Measurements from ENCODE around the gene CLASP2. TPM values are rescaled to one million over a fixed set of nuclear protein-coding genes. Genes with fewer than 3 reads are reported as not detected.
A peak's percentile ranks its signal among the peaks of the same experiment; 100 is the strongest.
"Not testable (repeated sequence)": the region's sequence is repeated elsewhere in the genome, so short reads cannot be mapped to it uniquely, and the experiment has no call there.

CLASP2 gene
- total RNA-seq, 1 donor from 2014 or later, result 52.8 TPM

DNA sequence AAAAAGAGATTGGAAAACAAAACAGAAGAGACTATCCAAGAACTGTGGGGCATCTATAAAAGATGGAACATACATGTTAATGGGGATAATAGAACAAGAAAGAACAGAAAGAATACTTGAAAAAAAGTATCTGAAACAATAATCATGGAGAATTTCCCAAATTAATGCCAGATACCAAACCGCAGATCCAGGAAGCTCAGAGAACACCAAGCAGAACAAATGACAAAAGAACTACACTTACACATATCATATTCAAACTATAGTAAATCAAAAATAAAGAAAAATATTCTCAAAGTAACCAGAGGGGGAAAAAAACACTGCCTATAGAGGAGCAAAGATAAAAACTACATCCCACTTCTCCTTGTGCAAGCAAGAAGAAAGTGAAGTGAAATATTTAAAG lies 40.0 kb downstream of the CLASP2 start:
- Mint-ChIP-seq H3K27ac (ENCODE audit: unreplicated experiment) (no peak overlapping the region), H3K4me1 (ENCODE audit: low read depth) (peaks cover 9% of the 10 kb centered on the region), H3K36me3 (ENCODE audit: low read depth) (peaks cover 33% of the 10 kb centered on the region), H3K27me3 (ENCODE audit: low read depth) (no peaks in the 10 kb centered on the region), H3K4me3 (ENCODE audit: unreplicated experiment) (no peak overlapping the region), H3K9me3 (ENCODE audit: low read depth) (peaks cover 26% of the 10 kb centered on the region)
- DNase-seq (ENCODE audit: low spot score), result no peak
- no peak for TF ChIP-seq CTCF (IDR thresholded peaks at IDR 0.05)

DNA sequence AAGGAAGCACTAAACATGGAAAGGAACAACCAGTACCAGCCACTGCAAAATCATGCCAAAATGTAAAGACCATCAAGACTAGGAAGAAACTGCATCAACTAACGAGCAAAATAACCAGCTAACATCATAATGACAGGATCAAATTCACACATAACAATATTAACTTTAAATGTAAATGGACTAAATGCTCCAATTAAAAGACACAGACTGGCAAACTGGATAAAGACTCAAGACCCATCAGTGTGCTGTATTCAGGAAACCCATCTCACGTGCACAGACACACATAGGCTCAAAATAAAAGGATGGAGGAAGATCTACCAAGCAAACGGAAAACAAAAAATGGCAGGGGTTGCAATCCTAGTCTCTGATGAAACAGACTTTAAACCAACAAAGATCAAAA lies 44.6 kb downstream of the CLASP2 start:
- H3K9me3 Mint-ChIP-seq (ENCODE audit: low read depth), result peaks cover 19% of the 10 kb centered on the region
- H3K27me3 Mint-ChIP-seq (ENCODE audit: low read depth); DNase-seq (ENCODE audit: low spot score); H3K4me1 Mint-ChIP-seq (ENCODE audit: low read depth); H3K27ac Mint-ChIP-seq (ENCODE audit: unreplicated experiment); H3K4me3 Mint-ChIP-seq (ENCODE audit: unreplicated experiment): not testable (repeated sequence)
- peaks cover 24% of the 10 kb centered on the region for H3K36me3 Mint-ChIP-seq (ENCODE audit: low read depth)

DNA sequence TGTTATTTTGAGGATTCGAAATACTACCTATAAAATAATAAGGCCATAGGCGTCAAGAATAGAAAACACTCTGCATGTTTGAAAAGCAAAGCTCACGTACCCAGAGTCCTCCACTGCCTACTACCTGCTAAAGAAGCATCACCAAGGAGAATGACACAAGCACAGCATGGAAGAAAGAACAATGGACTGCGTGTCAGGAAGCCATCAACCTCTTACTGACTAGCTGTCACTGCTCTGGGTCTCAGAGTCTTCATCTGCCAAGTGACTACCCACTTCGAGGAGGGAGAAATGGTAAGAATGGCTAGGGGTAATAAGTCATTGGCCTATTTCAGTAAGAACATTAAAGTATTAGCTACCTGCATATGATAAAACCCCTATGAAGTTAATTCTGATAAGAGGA lies 49.4 kb downstream of the CLASP2 start:
- no peak for DNase-seq (ENCODE audit: low spot score)
- Mint-ChIP-seq H3K9me3 (ENCODE audit: low read depth) (peaks cover 6% of the 10 kb centered on the region), H3K4me3 (ENCODE audit: unreplicated experiment) (no peak overlapping the region), H3K27me3 (ENCODE audit: low read depth) (no peaks in the 10 kb centered on the region), H3K36me3 (ENCODE audit: low read depth) (peaks cover 11% of the 10 kb centered on the region), H3K27ac (ENCODE audit: unreplicated experiment) (no peak overlapping the region), H3K4me1 (ENCODE audit: low read depth) (peaks cover 10% of the 10 kb centered on the region)
- no peak for TF ChIP-seq CTCF (IDR thresholded peaks at IDR 0.05)

- Mint-ChIP-seq H3K27me3 (ENCODE audit: low read depth) (no peaks in the 10 kb centered on the region), H3K36me3 (ENCODE audit: low read depth) (peaks cover 1% of the 10 kb centered on the region), H3K4me1 (ENCODE audit: low read depth) (peaks cover 12% of the 10 kb centered on the region), H3K27ac (ENCODE audit: unreplicated experiment) (no peak overlapping the region), H3K4me3 (ENCODE audit: unreplicated experiment) (no peak overlapping the region), H3K9me3 (ENCODE audit: low read depth) (no peaks in the 10 kb centered on the region)
- no peak for TF ChIP-seq CTCF (IDR thresholded peaks at IDR 0.05)
- DNase-seq (ENCODE audit: low spot score), result no peak
Observed at GRCh38 chr3:33665294-33665693, 52.8 kb downstream of the CLASP2 start.

DNA sequence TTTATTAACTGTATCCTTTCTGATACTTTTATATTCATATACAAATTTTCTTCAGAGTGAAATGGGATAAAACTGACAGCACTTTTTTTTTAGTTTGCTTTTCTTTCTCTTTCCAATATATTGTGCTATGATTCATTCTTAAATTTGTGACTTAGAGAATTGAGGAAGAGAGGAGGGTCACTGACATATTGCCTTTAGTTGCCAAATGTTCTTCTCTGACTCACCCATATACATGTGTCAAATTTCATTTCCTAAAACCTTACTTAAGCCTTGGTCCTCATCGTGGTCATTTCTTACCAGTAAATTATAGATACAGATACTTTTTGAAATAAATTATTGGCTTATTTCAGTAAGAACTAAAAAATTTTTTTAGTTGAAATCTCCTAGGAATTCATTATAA lies 53.9 kb downstream of the CLASP2 start:
- Mint-ChIP-seq H3K4me3 (ENCODE audit: unreplicated experiment) (no peak overlapping the region), H3K27me3 (ENCODE audit: low read depth) (no peaks in the 10 kb centered on the region), H3K4me1 (ENCODE audit: low read depth) (peaks cover 23% of the 10 kb centered on the region), H3K27ac (ENCODE audit: unreplicated experiment) (peak overlapping the region; percentile 49), H3K36me3 (ENCODE audit: low read depth) (peaks cover 1% of the 10 kb centered on the region), H3K9me3 (ENCODE audit: low read depth) (no peaks in the 10 kb centered on the region)
- no peak for DNase-seq (ENCODE audit: low spot score)
- no peak for TF ChIP-seq CTCF (IDR thresholded peaks at IDR 0.05)

- peaks cover 1% of the 10 kb centered on the region for H3K36me3 Mint-ChIP-seq (ENCODE audit: low read depth)
- H3K4me1 Mint-ChIP-seq (ENCODE audit: low read depth), result peaks cover 32% of the 10 kb centered on the region
- no peaks in the 10 kb centered on the region for H3K27me3 Mint-ChIP-seq (ENCODE audit: low read depth)
- DNase-seq (ENCODE audit: low spot score), result no peak
- H3K27ac Mint-ChIP-seq (ENCODE audit: unreplicated experiment), result no peak overlapping the region
- no peak overlapping the region for H3K4me3 Mint-ChIP-seq (ENCODE audit: unreplicated experiment)
- no peaks in the 10 kb centered on the region for H3K9me3 Mint-ChIP-seq (ENCODE audit: low read depth)
- TF ChIP-seq CTCF (IDR thresholded peaks at IDR 0.05), result no peak
Observed at GRCh38 chr3:33663042-33663441, 55.0 kb downstream of the CLASP2 start.
